Mononuclear cell (primary cell): ENCODE data around the gene SHBG. TPM values are rescaled to one million over a fixed set of nuclear protein-coding genes. Genes with fewer than 3 reads are reported as not detected.
"Not testable (repeated sequence)": the region's sequence is repeated elsewhere in the genome, so short reads cannot be mapped to it uniquely, and the experiment has no call there.

ENCODE experiments used
- H3K27me3 ChIP-seq: 2 replicates; pipeline ENCODE4 v1.6.0; 2011; ENCODE audit warnings: low read length, control low read depth; ENCODE audit not compliant: insufficient read depth
- H3K4me1 ChIP-seq: 2 replicates; pipeline ENCODE4 v1.5.1; 2011; ENCODE audit warnings: mild to moderate bottlenecking, low read length, control low read depth; ENCODE audit not compliant: insufficient read depth
- H3K4me3 ChIP-seq: 2 replicates; pipeline ENCODE4 v1.5.1; 2011; ENCODE audit warnings: mild to moderate bottlenecking, low read length, moderate library complexity
- H3K9me3 ChIP-seq: 2 replicates; pipeline ENCODE4 v1.5.1; 2011; ENCODE audit warnings: low read depth, mild to moderate bottlenecking, control low read depth, low read length
- total RNA-seq: library from RNA; depleted of rRNA; stranded (reverse); fragments of >200 nt; gene quantifications from one replicate; pipeline ENCODE4 v1.2.3, GENCODE V29; 2012

Gene SHBG
- total RNA-seq, 1 donor = not detected

DNA sequence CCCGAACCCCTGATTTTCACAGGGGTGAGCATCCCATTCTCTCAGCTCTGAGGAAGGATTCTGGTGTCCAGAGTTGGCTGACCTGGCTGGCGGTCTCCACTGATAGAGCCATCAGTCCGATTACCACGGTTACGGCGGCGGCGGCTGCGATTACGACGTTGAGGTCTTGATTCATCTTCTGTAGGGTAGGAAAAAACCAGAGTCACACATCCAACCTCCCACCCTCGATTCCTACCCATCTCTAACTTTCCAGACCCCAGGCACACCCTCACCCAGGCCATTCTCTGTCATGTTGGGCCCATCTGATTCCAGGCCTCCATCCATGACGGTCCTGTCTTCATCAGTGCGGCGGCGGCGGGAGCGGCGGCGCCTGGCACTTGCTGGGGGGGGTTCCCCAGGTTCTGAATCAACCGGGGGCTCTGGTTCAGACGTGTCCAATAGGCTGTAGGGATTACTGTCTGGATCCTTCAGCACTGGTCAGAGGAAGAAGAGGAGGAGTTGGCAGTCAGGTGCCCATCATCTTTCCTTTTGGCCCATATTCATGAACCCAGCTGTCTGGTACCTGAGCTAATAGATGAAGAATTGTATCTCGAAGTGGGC lies 37.4 kb upstream of the SHBG start:
- Histone ChIP-seq H3K4me3 (no peak overlapping the region), H3K9me3 (no peaks in the 10 kb centered on the region), H3K27me3 (no peaks in the 10 kb centered on the region), H3K4me1 (peaks cover 22% of the 10 kb centered on the region)

DNA sequence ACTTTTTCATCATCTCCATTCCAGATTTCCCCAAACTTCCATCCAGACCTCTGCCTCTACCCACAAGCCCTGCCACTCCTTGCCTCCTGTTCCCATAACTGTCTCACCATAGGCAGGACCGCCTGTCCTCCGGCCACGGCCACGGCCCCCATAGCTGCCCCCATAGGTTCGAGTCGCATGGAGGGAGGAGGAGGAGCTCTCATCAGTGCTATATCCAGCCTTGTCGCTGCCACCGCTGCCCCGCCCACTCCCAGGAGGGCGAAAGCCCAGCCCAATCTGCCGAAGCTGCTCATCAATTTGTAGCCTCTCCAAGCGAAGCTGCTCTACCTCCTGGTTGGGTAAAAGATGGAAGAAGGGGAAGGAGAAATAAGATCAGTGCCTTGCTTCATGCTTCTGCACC lies 36.6 kb upstream of the SHBG start:
- no peak overlapping the region for H3K4me3 ChIP-seq
- H3K4me1 ChIP-seq = peaks cover 14% of the 10 kb centered on the region
- no peaks in the 10 kb centered on the region for H3K27me3 ChIP-seq
- H3K9me3 ChIP-seq = no peaks in the 10 kb centered on the region

DNA sequence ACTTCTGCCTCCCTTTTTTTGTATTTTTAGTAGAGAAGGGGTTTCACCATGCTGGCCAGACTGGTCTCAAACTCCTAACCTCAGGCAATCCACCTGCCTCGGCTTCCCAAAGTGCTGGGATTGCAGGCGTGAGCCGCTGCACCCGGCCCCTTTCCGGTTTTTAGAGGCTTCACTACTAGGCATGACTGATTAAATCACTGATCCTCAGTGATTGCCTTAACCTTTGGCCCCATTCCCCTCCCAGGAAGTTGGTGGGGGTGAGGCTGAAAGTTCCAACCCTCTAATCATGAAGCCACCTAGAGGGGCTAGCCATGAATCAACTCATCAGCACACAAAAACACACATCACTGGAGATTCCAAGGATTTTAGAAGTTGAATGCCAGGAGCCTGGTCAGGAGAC lies 32.4 kb upstream of the SHBG start:
- H3K9me3 ChIP-seq, H3K4me3 ChIP-seq, H3K27me3 ChIP-seq, H3K4me1 ChIP-seq: not testable (repeated sequence)

DNA sequence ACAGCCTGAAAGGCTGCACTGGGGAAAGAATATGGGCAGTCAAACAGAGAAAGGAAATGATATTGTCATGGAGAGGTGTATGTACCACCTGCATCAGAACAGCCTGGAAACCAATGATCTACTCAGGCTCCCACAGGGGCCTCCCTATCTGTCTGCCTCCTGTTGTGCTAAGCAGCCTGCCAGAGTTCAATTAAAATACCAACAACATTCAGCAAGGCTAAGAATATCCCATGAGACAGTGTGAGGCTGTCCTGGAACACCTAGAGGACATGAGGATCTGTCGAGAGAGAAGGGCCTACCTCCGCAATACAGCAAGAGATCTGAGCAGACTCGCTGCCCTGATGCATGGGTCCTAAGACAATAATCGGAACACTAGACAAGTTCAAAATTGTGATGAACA lies 23.7 kb upstream of the SHBG start:
- Histone ChIP-seq H3K4me3 (no peak overlapping the region), H3K27me3 (no peaks in the 10 kb centered on the region), H3K4me1 (peaks cover 3% of the 10 kb centered on the region), H3K9me3 (no peaks in the 10 kb centered on the region)

GRCh38 chr17:7610641-7611040 lies 19.3 kb upstream of the SHBG start:
- Histone ChIP-seq H3K27me3 (no peaks in the 10 kb centered on the region), H3K4me3 (no peak overlapping the region), H3K4me1 (peaks cover 37% of the 10 kb centered on the region), H3K9me3 (no peaks in the 10 kb centered on the region)

DNA sequence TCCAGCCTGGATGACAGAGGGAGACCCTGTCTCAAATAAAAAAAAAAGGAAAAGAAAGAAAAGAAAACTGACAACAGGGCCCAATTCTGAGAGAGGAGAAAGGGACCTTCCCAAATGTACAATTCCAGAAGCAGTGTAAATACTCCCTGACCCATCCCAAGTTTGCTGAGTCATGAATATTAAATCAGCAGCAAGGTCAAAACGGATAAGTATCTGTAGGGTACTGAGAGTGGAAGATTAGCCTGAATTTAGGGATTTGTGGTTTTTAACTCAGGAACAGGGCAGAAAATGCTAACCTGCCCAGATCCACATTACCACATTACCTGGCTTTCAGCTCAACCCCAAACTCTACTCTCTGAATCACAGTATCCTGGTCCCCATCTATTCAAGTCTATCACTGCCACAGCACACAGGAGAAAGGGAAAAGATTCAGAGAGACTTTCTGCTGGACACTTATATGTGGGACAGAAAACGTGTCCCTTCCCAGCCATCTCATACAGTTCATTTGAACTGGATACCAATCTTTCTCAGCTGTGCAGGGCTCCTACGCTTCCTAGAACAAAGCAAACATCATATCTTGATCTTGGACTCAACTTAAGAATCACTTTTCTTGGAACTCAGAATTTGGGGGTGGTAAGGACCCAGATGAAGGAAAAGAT lies 18.2 kb upstream of the SHBG start:
- peaks cover 38% of the 10 kb centered on the region for H3K4me1 ChIP-seq
- H3K27me3 ChIP-seq = no peaks in the 10 kb centered on the region
- H3K4me3 ChIP-seq = no peak overlapping the region
- H3K9me3 ChIP-seq = no peaks in the 10 kb centered on the region

DNA sequence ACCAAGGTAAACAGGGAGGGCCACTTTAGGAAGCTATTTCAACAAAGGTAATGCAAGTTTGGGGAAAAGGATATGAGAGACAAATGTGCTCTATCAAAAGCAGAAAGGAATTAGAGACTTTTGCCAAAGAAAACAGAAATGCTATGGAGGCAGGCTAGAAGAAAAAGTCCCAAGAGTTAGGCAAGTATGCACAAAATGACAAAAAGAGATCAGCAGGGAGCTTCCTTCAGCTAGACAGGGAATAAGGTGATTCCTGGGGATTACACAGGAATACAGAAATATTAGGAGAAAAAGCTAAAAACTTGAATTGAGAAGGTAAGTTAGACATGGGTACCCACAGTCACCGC lies 17.7 kb upstream of the SHBG start:
- H3K4me3 ChIP-seq = no peak overlapping the region
- peaks cover 38% of the 10 kb centered on the region for H3K4me1 ChIP-seq
- no peaks in the 10 kb centered on the region for H3K27me3 ChIP-seq
- no peaks in the 10 kb centered on the region for H3K9me3 ChIP-seq

GRCh38 chr17:7613769-7614424 lies 16.0 kb upstream of the SHBG start:
- Histone ChIP-seq H3K27me3 (no peaks in the 10 kb centered on the region), H3K9me3 (no peaks in the 10 kb centered on the region), H3K4me3 (peak overlapping the region; percentile 71), H3K4me1 (peaks cover 38% of the 10 kb centered on the region)

DNA sequence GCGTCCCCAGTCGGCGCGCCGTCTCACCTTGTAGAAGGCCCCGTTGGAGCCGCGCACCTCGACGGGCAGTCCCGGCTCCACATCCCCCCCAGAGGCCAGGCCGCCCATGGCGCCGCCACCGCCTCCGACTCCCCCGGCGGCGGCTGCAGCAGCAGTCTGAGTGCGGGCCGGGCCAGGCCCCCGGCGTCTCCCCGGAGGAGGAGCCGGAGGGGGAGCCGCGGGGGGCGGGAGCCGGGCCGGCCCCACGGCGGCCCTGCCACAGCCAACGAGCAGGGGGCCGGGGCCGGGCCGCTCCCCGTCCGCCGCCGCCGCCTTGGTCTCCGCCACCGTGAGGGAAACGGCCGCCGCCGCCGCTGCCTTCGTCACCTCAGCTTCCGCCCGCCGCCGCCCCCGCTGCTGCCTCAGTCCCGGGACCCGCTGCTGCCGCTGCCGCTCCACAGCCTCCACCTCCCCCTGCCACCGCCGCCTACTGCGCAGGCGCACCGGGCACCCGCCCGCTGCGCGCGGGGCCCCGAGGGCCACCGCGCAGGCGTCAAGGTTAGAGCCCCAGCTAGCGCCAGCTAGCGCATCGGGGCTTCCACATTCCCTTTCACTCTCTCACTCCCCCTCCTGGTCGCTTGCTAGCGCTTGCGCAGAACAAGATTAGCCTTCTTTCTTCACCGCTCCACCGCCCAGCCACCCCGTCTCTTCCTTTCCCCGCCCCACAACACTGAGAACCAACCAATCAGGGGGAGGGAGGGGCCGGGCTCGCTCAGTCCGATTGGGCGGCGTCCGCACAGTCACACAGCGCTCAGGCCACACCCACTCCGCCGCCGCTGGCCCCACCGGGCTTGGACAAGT lies 15.3 kb upstream of the SHBG start, which contains the start of gene FXR2:
FXR2 (minus strand) TSS at position 473 of the 840 bp plus-strand sequence; CDS start at position 108, 365 bp downstream.
- H3K27me3 ChIP-seq = no peaks in the 10 kb centered on the region
- peaks cover 38% of the 10 kb centered on the region for H3K4me1 ChIP-seq
- H3K9me3 ChIP-seq = no peaks in the 10 kb centered on the region
- peak within 1 kb of the TSS; percentile 71 for H3K4me3 ChIP-seq

GRCh38 chr17:7615265-7615747 lies 14.6 kb upstream of the SHBG start:
- Histone ChIP-seq H3K4me1 (peaks cover 38% of the 10 kb centered on the region), H3K4me3 (peak overlapping the region; percentile 71), H3K27me3 (no peaks in the 10 kb centered on the region), H3K9me3 (no peaks in the 10 kb centered on the region)

DNA sequence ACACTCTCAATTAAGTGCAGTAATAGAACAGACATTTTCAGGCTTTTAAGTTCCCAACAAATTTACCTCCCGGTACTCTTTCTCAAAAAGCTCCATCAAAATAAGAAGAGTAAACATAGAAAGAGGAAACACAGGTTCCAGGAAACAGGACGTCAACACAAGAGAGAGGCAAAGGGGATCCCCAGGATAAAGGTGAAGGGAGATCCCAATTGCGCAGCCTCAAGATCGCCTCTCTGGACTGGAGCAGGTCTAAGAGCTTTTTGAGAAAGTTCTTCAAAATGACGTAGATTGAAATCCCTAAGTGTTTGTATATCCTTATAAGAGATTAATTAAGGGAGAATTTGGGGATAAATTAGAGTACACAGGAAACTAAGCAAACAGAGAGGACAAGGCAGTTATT lies 11.3 kb upstream of the SHBG start:
- Histone ChIP-seq H3K9me3 (no peaks in the 10 kb centered on the region), H3K4me1 (peaks cover 12% of the 10 kb centered on the region), H3K4me3 (no peak overlapping the region), H3K27me3 (no peaks in the 10 kb centered on the region)

DNA sequence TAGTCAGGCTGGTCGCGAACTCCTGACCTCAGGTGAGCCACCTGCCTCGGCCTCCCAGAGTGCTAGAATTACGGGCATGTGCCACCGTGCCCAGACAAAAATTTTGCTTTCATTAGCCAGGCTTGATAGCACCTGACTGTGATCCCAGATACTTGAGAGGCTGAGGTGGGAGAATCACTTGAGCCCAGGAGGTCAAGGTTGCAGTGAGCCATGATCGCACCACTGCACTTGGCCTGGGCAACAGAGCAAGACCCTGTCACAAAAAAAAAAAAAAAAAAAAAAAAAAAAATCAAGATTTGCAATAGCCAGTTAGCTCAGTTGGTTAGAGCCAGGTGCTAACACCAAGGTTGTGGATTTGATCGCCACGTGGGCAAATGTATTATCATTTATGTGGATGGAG lies 9.1 kb upstream of the SHBG start:
- no peaks in the 10 kb centered on the region for H3K27me3 ChIP-seq
- H3K9me3 ChIP-seq = no peaks in the 10 kb centered on the region
- no peak overlapping the region for H3K4me3 ChIP-seq
- peaks cover 2% of the 10 kb centered on the region for H3K4me1 ChIP-seq

DNA sequence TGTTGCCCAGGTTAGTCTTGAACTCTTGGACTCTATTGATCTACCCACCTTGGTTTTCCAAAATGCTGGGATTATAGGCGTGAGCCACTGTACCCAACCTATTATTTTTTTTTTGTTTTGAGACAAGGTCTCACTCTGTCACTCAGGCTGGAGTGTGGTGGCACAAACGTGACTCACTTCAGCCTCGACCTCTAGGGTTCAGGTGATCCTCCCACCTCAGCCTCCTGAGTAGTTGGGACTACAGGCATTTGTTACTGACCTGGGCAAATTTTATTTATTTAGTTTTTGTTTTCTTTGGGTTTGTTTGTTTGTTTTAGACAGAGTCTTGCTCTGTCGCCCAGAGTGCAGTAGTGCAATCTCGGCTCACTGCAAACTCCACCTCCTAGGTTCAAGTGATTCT lies 6.3 kb upstream of the SHBG start:
- H3K9me3 ChIP-seq = no peaks in the 10 kb centered on the region
- H3K4me3 ChIP-seq = no peak overlapping the region
- no peaks in the 10 kb centered on the region for H3K27me3 ChIP-seq
- peaks cover 22% of the 10 kb centered on the region for H3K4me1 ChIP-seq

- H3K27me3 ChIP-seq, H3K4me3 ChIP-seq, H3K9me3 ChIP-seq: not testable (repeated sequence)
- H3K4me1 ChIP-seq = peaks cover 22% of the 10 kb centered on the region
These were observed 4.2 kb upstream of the SHBG start for GRCh38 chr17:7625749-7626148.

GRCh38 chr17:7626307-7626706 lies 3.6 kb upstream of the SHBG start:
- no peaks in the 10 kb centered on the region for H3K9me3 ChIP-seq
- no peaks in the 10 kb centered on the region for H3K27me3 ChIP-seq
- H3K4me3 ChIP-seq = no peak overlapping the region
- peaks cover 22% of the 10 kb centered on the region for H3K4me1 ChIP-seq
